ENCODE measurements around the gene NUP43.

The NUP43 gene

DNA sequence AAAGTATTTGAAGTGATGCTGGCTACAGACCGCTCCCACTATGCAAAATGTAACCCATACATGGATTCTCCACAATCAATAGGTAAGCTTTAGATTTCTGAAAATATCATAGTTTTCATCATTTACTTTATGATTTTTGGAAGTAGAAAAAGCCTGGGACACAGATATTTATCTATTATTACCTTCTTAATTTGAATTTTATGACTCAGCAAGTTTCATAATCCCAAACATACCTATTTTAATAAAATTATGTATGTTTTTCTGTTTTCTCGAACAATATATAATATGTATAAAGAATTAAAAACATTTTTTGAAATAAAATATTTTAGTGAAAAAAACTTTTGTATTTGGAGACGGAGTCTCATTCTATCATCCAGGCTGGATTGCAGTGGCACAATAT lies 24.9 kb upstream of the NUP43 start:
- Histone ChIP-seq H3K4me2 (ENCODE audit: low read length) (no peak overlapping the region), H3F3A (ENCODE audit: control insufficient read depth, insufficient read depth) (no peaks in the 10 kb centered on the region), H3K9me3 (ENCODE audit: control insufficient read depth, insufficient read depth, low read length) (peaks cover 3% of the 10 kb centered on the region; the same call in 1 of the 2 replicates), H3K9me2 (replicated peaks; ENCODE audit: control insufficient read depth, low read length) (no peaks in the 10 kb centered on the region), H3K79me2 (ENCODE audit: control insufficient read depth, low read length) (peaks cover 44% of the 10 kb centered on the region), H3K4me3 (ENCODE audit: low read length) (no peak overlapping the region), H3K27ac (ENCODE audit: low read depth, low read length) (no peak overlapping the region), H3K36me3 (ENCODE audit: control insufficient read depth, low read length) (peaks cover 57% of the 10 kb centered on the region), H3K27me3 (ENCODE audit: control insufficient read depth, low read length) (no peaks in the 10 kb centered on the region), H3K4me1 (ENCODE audit: control insufficient read depth, low read length) (no peaks in the 10 kb centered on the region), H4K20me1 (ENCODE audit: control insufficient read depth, insufficient read depth, low read depth, low read length) (0 out of 2 replicates have a peak, but pooled peaks cover 3% of the 10 kb centered on the region)
- no peak for TF ChIP-seq EZH2phosphoT487 (IDR thresholded peaks at IDR 0.05; ENCODE audit: borderline replicate concordance, low read length)
- TF ChIP-seq, protein P1, sequence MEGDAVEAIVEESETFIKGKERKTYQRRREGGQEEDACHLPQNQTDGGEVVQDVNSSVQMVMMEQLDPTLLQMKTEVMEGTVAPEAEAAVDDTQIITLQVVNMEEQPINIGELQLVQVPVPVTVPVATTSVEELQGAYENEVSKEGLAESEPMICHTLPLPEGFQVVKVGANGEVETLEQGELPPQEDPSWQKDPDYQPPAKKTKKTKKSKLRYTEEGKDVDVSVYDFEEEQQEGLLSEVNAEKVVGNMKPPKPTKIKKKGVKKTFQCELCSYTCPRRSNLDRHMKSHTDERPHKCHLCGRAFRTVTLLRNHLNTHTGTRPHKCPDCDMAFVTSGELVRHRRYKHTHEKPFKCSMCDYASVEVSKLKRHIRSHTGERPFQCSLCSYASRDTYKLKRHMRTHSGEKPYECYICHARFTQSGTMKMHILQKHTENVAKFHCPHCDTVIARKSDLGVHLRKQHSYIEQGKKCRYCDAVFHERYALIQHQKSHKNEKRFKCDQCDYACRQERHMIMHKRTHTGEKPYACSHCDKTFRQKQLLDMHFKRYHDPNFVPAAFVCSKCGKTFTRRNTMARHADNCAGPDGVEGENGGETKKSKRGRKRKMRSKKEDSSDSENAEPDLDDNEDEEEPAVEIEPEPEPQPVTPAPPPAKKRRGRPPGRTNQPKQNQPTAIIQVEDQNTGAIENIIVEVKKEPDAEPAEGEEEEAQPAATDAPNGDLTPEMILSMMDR (IDR thresholded peaks at IDR 0.05; ENCODE audit: low read depth, low read length, poor library complexity, severe bottlenecking): no peak

DNA sequence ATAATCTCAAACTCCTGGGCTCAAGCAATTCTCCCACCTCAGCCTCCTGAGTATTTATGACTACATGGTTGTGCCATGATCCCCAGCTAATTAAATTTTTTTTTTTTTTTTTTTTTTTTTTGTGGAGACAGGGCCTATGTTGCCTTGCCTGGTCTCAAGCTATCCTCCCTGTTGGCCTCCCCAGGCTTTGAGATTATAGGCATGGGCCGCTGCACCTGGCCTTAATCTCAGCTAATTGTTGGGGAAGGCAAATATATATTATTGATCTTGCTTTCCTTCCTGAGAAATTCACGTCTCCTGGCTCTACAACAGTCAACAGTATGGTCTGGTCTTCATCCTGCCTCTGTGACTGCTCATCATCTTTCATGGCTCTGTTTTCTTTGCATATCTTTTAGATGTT lies 23.3 kb upstream of the NUP43 start:
- no peak for TF ChIP-seq EZH2phosphoT487 (IDR thresholded peaks at IDR 0.05; ENCODE audit: borderline replicate concordance, low read length)
- TF ChIP-seq, protein P1 (IDR thresholded peaks at IDR 0.05; ENCODE audit: low read depth, low read length, poor library complexity, severe bottlenecking): no peak
- Histone ChIP-seq H3K27ac (ENCODE audit: low read depth, low read length) (no peak overlapping the region), H3K4me1 (ENCODE audit: control insufficient read depth, low read length) (no peaks in the 10 kb centered on the region), H3K36me3 (ENCODE audit: control insufficient read depth, low read length) (peaks cover 55% of the 10 kb centered on the region), H3K9me2 (replicated peaks; ENCODE audit: control insufficient read depth, low read length) (no peaks in the 10 kb centered on the region), H3F3A (ENCODE audit: control insufficient read depth, insufficient read depth) (no peaks in the 10 kb centered on the region), H3K79me2 (ENCODE audit: control insufficient read depth, low read length) (peaks cover 56% of the 10 kb centered on the region), H3K27me3 (ENCODE audit: control insufficient read depth, low read length) (no peaks in the 10 kb centered on the region), H3K4me3 (ENCODE audit: low read length) (no peak overlapping the region), H3K4me2 (ENCODE audit: low read length) (no peak overlapping the region), H4K20me1 (ENCODE audit: control insufficient read depth, insufficient read depth, low read depth, low read length) (0 out of 2 replicates have a peak, but pooled peaks cover 3% of the 10 kb centered on the region), H3K9me3 (ENCODE audit: control insufficient read depth, insufficient read depth, low read length) (peaks cover 6% of the 10 kb centered on the region; the same call in 1 of the 2 replicates)

DNA sequence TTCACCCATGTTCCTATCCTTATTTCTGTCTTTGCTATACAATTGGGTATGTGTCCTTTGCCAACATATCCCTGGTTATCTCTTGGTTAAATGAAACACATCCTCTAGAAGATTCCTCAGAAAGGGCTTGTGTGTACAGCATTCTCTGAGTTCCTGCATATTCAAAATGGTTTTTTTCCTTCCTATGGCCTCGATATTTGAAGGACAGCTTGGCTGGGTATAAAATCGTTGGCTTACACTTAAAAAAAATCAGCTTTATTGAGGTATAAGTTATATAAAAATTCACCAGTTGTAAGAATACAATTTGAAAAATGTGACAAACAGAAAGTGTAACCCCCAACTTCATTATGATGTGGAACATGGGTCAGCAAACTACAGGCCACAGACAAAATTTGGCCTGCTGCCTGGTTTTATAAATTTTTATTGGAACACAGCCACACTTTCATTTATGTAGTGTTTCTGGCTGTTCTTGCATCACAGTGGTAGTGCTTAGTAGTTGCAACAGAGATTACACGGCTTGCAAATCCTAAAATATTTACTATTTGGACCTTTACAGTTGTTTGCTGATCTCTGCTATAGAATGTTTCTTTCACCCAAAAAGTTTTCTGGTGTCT lies 19.9 kb upstream of the NUP43 start:
- Histone ChIP-seq H3K27ac (ENCODE audit: low read depth, low read length) (no peak overlapping the region), H3K4me1 (ENCODE audit: control insufficient read depth, low read length) (peaks cover 10% of the 10 kb centered on the region), H3K4me3 (ENCODE audit: low read length) (no peak overlapping the region), H3K36me3 (ENCODE audit: control insufficient read depth, low read length) (peaks cover 51% of the 10 kb centered on the region), H3K9me3 (ENCODE audit: control insufficient read depth, insufficient read depth, low read length) (peaks cover 8% of the 10 kb centered on the region; the same call in 1 of the 2 replicates), H3K27me3 (ENCODE audit: control insufficient read depth, low read length) (no peaks in the 10 kb centered on the region), H3K9me2 (replicated peaks; ENCODE audit: control insufficient read depth, low read length) (no peaks in the 10 kb centered on the region), H3K4me2 (ENCODE audit: low read length) (no peak overlapping the region), H3F3A (ENCODE audit: control insufficient read depth, insufficient read depth) (peaks cover under 1% of the 10 kb centered on the region; the same call in 1 of the 2 replicates), H4K20me1 (ENCODE audit: control insufficient read depth, insufficient read depth, low read depth, low read length) (0 out of 2 replicates have a peak, but pooled peaks cover 3% of the 10 kb centered on the region), H3K79me2 (ENCODE audit: control insufficient read depth, low read length) (peaks cover 82% of the 10 kb centered on the region)
- no peak for TF ChIP-seq EZH2phosphoT487 (IDR thresholded peaks at IDR 0.05; ENCODE audit: borderline replicate concordance, low read length)
- TF ChIP-seq, protein P1 (IDR thresholded peaks at IDR 0.05; ENCODE audit: low read depth, low read length, poor library complexity, severe bottlenecking): no peak

Measured in DOHH2 (cell line).